NCI-H446 treated with DMSO at 0.1 percent for 48 hours (cell line): ENCODE results near the gene HBEGF.
"Not testable (repeated sequence)": the region's sequence is repeated elsewhere in the genome, so short reads cannot be mapped to it uniquely, and the experiment has no call there.

Source experiments
- DNase-seq: peaks from one replicate; lab custom pipeline; 2025; lab: John Stamatoyannopoulos, UW

Gene HBEGF

GRCh38 chr5:140360681-140361479 lies 14.5 kb upstream of the HBEGF start:
- no peak for DNase-seq

- DNase-seq, result no peak
Observed at GRCh38 chr5:140360101-140360500, 13.7 kb upstream of the HBEGF start, which contains the start of gene SLC4A9. Gene SLC4A9, plus strand, starts transcription at chr5:140360194. Its CDS starts 43 bp downstream, at chr5:140360237.

- DNase-seq, result no peak
Observed at GRCh38 chr5:140358738-140359310, 12.4 kb upstream of the HBEGF start.

GRCh38 chr5:140357726-140358093 lies 11.3 kb upstream of the HBEGF start:
- DNase-seq, result peak; percentile 71

- DNase-seq, result no peak
Observed at GRCh38 chr5:140356853-140357725, 10.7 kb upstream of the HBEGF start.

- DNase-seq, result no peak
Observed at GRCh38 chr5:140355546-140355945, 9.1 kb upstream of the HBEGF start.

- no peak for DNase-seq
Observed at GRCh38 chr5:140351609-140352334, 5.4 kb upstream of the HBEGF start.

- DNase-seq, result no peak
Observed at GRCh38 chr5:140349244-140349643, 2.8 kb upstream of the HBEGF start.

- DNase-seq, result no peak
Observed at GRCh38 chr5:140348104-140348503, 1.7 kb upstream of the HBEGF start.

GRCh38 chr5:140347360-140347759 lies 957 bp upstream of the HBEGF start:
- DNase-seq, result no peak

- DNase-seq, result no peak
Observed at GRCh38 chr5:140345919-140346347, 470 bp downstream of the HBEGF start.

GRCh38 chr5:140344683-140345423 lies 1.6 kb downstream of the HBEGF start:
- DNase-seq, result no peak

- DNase-seq, result not testable (repeated sequence)
Observed at GRCh38 chr5:140343849-140344248, 2.6 kb downstream of the HBEGF start.

GRCh38 chr5:140342896-140343295 lies 3.5 kb downstream of the HBEGF start:
- DNase-seq, result no peak

GRCh38 chr5:140342287-140342686 lies 4.1 kb downstream of the HBEGF start:
- no peak for DNase-seq

- DNase-seq, result no peak
Observed at GRCh38 chr5:140341591-140341990, 4.8 kb downstream of the HBEGF start.

GRCh38 chr5:140340605-140341121 lies 5.7 kb downstream of the HBEGF start:
- DNase-seq, result no peak

- DNase-seq, result no peak
Observed at GRCh38 chr5:140339636-140340035, 6.8 kb downstream of the HBEGF start.

- no peak for DNase-seq
Observed at GRCh38 chr5:140338908-140339307, 7.5 kb downstream of the HBEGF start.

- DNase-seq, result no peak
Observed at GRCh38 chr5:140338336-140338735, 8.1 kb downstream of the HBEGF start.

GRCh38 chr5:140337880-140338279 lies 8.5 kb downstream of the HBEGF start:
- DNase-seq, result no peak
